Stimulated activated CD8-positive, alpha-beta memory T cell treated with anti-CD3 and anti-CD28 coated beads, Interleukin-2, amount 100 ng/mL, for 48 hours (primary cell): ENCODE data around the gene ANKRD55.
"Not testable (repeated sequence)": the region's sequence is repeated elsewhere in the genome, so short reads cannot be mapped to it uniquely, and the experiment has no call there.

Source experiments
- DNase-seq, 2 donors: peaks; one replicate each; pipeline ENCODE4 v3.0.0-alpha.2; 2020; ENCODE audit warnings: low read depth in 2 of 2

ANKRD55 gene

DNA sequence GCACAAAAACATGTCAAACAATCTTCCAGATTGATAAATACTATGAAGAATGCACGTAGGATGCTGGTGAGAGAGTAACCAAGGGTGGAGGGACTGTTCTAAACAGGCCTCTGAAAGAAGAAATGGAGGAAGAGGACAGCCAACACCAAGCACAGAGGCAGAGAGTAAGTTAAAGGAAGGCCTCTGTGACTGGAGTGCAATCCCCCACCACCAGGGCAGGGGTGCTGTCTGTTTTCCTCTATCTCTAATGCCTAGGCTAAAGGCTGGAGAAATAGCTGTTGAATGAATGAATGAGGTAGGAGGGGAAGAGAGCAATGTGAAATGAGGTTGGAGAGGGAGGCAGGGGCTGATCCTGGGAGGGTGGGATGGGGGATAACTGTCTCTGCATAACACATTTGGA, 88.9 kb downstream of the ANKRD55 start:
- no peak for DNase-seq

DNA sequence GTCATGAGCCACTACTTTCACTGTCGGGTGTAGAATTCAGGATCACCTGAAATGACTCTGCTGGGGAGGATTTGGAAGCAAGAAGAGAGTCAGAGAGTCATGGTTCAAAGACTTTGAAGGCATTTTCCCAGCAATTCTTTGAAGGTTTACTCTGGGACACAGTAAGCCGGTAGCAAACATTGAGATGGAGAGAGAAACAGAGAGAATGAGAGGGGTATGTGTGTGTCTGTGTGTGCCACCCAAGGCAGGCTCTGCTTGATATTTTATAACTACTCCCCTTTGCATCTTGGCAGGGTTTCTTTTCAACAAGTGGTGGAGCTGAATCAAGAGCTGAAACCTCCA, 89.8 kb downstream of the ANKRD55 start:
- DNase-seq = no peak

DNA sequence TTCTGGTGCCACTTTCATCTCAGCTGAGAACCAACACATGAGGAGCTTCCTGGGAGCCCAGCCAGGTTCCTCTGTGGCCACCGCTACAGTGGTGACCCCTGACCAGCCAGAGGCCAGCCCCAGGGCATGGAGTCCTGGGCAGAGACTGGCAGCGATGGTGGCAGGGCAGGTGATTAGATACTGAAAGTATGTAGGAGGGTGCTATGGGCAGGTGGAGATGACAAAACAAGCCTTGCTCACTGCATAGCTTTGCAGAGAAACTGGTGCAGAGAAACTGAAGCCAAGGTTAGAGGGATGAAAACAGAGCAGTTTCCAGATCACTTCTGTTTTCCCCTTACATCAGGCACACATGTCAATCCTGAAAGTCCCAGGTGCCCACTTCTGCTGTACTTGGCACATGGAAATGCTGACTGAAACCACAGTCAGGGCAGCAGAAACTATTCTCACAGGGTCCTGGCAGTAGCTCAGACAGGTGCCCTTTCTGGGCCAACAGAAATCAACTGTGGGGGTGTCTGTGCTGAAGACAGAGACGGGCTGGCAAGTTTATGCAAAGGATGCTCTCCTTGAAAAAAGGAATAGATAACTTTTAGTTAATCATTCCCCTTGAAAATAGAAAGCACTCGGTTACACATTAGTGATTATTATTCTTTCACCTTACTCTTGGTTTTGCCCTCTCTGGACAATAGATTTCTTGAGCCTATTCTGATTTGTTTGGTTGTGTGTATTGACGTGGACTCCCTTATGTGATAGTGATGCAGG, 90.3 kb downstream of the ANKRD55 start:
- DNase-seq = no peak

- no peak for DNase-seq
These were observed 90.9 kb downstream of the ANKRD55 start for GRCh38 chr5:56142233-56142613.

DNA sequence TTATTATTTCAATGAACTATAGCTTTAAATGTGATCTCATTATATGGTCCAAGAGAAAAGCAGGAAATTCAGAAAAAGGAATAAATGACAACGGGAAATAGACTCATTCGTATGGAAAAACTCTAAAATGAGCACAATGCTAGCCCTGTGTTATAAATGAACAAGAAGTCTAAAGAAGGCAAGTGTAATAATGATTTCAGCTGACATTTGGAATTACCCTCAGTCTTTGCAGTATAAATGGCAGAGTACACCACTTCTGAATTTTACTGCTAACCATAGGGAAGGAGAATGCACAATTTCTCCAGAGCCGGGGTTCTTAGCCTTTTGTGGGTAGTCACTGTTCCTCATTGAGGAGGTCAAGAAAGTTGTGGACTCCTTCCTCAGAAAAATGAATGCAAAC, 93.1 kb downstream of the ANKRD55 start:
- no peak for DNase-seq

DNA sequence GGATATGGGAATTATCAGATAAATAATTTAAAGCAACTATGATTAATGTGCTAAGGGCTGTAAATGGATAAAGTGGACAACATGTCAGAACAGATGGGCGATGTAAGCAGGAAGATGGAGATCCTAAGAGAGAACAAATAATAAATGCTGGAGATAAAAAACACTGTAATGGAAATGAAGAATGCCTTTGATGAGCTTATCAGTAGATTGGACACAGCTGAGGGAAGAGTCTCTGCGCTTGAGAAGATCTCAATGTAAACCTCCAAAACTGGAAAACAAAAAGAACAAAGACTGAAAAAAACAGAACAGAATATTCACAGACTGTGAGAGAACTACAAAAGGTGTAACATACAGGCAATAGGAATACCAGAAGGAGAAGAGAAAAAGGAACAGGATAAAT, 102.5 kb downstream of the ANKRD55 start:
- DNase-seq = no peak

GRCh38 chr5:56129288-56129687, 103.8 kb downstream of the ANKRD55 start:
- DNase-seq = no peak

- DNase-seq = no peak
These were observed 105.0 kb downstream of the ANKRD55 start for GRCh38 chr5:56128113-56128512.

GRCh38 chr5:56126487-56127179, 106.5 kb downstream of the ANKRD55 start:
- DNase-seq = no peak

- no peak for DNase-seq
These were observed 109.4 kb downstream of the ANKRD55 start for GRCh38 chr5:56123531-56124243.

DNA sequence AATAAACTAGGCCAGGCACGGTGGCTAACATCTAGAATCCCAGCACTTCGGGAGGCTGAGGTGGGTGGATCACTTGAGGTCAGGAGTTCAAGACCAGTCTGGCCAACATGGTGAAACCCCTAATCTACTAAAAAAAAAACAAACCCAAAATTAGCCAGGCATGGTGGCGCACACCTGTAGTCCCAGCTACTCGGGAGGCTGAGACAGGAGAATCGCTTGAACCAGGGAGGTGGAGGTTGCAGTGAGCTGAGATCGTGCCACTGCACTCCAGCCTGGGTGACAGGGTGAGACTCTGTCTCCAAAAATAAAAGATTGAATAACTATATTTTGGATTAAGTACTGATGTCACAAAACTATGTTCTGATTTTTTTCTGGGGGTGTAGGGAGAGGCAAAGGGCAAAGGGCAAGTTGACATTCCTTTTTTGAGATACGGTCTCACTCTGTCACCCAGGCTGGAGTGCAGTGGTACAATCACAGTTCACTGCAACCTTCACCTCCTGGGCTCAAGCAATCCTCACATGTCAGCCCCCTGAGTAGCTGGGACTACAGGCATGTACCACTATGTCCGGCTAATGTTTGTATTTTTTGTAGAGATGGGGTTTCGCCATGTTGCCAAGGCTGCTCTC, 110.7 kb downstream of the ANKRD55 start:
- DNase-seq = not testable (repeated sequence)

GRCh38 chr5:56119050-56119449, 114.1 kb downstream of the ANKRD55 start:
- no peak for DNase-seq

GRCh38 chr5:56116599-56117141, 116.5 kb downstream of the ANKRD55 start:
- DNase-seq = no peak

DNA sequence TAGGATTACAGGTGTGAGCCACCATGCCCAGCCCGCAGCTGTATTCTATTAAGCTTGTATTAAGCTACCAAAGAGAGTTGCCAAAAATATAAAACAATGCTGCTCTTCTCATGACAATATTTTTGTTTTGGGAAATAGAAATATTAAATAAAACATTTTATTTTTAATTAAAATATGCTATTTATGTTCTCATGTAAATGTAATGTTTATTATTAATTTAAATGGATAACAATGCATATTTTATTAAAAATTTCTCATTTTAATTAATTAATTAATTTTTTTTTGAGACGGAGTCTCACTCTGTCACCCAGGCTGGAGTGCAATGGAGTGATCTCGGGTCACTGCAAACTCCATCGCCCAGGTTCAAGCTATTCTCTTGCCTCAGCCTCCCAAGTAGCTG, 117.5 kb downstream of the ANKRD55 start:
- DNase-seq = no peak

DNA sequence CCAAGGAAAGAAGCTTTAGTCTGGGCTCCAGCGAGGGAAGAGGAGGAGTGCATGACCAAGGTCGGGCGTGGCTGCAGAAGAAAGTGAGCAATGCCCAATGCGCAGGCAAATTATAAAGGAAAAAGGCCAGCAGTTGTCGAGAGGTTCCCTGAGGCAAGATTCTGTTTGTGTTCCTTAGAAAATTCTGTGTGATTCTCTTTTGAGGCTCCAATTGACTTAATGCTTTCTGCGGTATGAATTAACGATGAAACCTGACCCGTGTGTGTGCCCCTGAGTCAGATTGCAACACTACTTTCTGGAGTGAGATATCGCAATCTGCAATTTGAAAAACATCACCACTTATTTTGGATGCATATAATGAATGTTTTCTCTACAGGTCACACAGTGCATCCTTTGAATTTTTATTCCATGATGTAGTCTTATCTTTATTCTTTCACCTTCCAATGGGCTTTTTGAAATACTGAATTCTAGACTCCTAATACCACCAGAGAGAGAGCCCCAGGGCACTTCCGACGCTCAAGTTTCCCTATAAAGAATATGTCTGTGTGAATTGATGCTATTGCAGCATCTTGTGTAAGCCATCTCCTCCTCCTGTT, 120.5 kb downstream of the ANKRD55 start:
- no peak for DNase-seq

DNA sequence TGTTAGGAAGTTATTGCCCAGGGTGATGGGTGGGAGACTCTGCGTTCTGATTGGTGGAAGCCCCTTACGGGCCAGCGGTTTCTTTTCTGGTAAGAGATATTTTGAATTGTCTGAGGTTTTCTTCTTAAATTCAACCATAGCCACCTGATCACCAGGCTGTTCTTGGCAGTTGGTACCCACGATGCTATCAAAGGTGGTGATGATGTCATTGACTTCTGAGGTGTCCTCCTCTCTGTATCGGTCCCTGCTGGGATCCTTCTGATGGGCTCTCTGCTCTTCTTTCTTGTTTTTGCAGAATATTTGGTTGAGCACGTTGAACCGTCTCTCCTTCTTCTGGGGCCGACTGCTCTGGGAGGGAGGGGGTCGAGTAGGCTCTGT, 121.7 kb downstream of the ANKRD55 start:
- no peak for DNase-seq

GRCh38 chr5:56110646-56111403, 122.3 kb downstream of the ANKRD55 start:
- DNase-seq = no peak

DNA sequence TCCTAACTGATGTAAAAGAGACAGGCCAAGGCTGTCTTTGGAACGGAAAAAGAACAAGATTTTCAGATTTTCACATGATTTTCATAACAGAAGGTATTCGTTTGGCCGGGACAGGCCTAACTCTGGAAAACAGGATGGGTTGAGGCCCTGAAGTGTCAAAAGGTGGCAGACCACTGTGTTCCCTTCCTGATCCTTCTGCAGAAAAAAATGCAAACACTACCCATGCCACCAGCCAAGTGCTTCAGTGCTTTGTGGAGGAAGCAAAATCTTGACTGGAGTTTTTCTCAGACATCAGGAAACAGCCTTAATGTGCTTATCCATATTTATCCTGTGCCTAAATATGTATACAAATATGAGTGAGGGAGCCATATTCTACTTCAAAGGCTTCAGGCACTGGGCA, 124.9 kb downstream of the ANKRD55 start:
- DNase-seq = no peak

- no peak for DNase-seq
These were observed 126.3 kb downstream of the ANKRD55 start for GRCh38 chr5:56106837-56107236.

DNA sequence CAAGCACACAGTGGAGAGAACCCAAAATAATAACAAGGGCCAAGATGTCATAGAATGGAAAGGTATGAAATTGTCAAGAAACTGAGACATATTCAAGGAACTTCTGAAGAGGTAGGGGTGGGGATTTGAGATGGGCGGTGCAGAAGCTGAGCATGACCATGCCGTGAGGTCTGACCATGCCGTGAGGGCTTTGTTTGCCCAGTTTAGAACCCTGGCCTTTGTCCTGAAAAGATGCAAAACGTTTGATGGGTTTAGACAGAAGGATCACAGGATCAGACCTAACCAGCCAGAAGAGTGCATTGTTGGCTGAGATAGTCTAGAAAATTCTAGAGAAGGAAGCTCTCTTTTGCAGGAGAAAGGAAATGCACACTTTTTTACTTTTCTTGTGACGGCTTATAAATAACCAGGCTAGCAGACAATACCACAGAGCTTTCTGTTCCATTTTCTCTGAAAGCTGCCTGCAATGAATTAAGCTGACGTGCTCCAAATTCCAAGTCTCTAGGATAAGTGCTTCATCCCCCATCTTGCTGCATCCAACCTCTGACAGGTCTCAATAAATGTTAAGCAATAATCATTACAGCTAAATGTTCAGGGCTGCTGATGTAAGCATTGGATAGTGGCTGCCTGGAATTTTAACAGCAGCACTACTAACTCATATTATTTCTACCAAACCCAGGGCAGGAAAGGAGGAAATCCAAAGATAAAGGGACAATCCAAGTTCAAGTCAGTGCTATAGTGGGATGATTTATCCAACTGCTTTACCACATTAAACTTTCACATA, 127.4 kb downstream of the ANKRD55 start:
- no peak for DNase-seq
